HG03135 (cell line): ENCODE results near the gene HP.

Experiments
- ATAC-seq: cut with Tn5 transposase; IDR thresholded peaks from one replicate; pipeline ENCODE4 v1.9.1; 2021; ENCODE audit warnings: mild to moderate bottlenecking, moderate library complexity; ENCODE audit not compliant: unreplicated experiment

Gene HP

DNA sequence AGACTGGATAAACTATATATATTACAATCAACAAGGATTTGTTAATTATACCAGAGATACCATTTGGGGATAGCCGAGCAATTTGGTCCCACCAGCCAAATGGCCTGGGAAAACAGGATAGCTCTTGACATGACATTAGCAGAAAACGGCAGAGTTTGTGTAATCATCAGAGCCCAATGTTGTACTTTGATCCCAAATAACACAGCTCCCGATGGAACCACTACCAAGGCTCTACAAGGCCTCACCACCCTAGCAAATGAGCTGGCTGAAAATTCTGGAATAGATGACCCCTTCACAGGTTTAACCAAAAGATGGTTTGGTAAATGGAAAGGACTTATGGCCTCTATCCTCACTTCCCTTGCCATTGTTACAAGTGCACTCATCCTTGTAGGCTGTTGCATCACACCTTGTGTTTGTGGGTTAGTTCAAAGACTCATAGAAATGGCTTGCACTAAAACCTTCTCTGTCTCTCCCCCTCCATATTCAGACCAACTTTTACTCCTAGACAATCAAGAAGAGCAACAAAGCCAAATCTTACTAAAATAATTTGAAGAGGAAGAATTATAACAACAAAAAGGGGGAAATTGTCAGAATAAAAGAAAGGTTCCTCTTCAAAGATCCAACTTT is 29.6 kb downstream of the HP start:
- no peak for ATAC-seq

DNA sequence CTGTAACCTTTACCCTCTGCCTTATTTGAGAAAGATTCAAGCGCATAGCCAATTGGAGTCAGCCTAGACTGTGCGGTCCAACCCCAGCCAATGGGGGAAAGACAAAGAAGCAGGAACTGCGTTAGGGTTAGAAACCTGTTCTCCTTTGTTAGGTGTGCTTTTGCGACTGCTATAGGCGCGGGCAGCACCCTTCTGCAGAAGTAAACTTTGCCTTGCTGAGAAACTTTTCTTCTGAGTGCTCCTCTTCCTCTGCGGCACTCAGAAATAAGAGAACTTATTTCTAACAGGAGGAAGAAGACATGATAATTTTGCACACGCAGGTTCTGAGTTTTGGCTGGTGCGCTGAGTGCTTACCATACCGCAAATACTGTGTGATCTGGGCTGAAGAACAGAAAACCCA is 30.1 kb downstream of the HP start:
- no peak for ATAC-seq

DNA sequence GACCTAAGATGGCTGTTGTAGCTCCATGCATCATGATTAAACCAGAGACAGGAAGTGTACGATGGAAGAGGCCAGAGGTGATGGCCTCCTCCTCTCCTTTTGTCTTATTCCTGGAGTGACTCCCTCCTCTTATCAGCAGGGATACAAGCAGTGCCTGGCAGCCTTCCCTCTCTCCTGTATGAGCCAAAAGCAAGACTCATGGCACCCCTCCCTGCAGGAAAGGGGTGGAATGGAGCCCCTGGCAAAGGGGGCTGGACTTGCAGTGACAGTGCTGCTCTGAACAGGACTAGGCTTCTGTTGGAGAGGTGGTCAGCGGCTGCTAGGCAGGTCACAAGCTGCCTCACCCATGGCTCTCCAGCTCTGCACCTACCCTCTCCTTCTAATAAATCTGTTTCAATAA is 30.7 kb downstream of the HP start:
- ATAC-seq = no peak

DNA sequence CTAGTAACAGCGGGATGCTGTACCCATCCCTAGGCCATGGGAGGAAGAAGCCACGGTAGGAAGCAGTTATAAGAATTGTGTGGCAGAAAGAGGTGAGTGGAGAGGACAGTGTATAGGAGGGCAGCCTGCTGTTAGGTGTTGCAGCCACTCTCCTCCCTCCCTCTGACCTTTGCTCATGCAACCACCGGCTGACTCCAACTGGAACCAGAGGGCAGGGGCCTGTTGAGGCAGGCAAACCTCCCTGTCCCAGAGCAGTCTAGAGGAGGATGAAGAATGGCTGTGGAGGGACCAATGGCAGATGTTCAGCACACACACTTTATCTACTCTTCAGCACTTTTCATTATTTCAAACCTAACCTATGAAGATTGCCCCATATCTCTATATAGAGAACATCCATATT is 36.9 kb downstream of the HP start:
- no peak for ATAC-seq

DNA sequence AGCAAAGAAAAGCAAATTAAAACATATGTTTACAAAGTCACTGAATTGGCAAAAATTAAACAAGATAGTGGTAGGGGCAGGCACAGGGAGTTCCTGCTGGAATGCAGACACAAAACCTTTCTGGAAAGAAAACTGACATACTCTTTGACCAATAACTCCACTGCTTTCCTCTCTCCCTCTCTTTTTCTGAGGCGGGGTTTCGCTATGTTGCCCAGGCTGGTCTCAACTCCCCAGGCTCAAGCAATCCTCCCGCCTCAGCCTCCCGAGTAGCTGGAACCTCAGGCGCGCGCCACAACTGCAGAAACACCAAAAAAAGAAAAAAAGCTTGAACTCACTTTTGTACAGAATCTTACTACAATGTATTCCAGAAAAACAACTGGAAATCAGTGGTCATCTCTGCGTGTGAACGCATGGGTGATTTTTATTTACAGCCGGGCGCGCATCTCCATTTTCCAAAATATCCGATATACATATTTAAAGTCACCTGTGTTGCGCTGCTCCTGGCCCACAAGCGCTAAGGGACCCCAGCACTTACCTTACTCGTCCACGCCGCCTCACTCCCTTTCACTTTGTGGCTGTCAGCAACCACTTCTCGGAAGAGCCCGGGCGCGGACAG is 38.6 kb downstream of the HP start:
- no peak for ATAC-seq

DNA sequence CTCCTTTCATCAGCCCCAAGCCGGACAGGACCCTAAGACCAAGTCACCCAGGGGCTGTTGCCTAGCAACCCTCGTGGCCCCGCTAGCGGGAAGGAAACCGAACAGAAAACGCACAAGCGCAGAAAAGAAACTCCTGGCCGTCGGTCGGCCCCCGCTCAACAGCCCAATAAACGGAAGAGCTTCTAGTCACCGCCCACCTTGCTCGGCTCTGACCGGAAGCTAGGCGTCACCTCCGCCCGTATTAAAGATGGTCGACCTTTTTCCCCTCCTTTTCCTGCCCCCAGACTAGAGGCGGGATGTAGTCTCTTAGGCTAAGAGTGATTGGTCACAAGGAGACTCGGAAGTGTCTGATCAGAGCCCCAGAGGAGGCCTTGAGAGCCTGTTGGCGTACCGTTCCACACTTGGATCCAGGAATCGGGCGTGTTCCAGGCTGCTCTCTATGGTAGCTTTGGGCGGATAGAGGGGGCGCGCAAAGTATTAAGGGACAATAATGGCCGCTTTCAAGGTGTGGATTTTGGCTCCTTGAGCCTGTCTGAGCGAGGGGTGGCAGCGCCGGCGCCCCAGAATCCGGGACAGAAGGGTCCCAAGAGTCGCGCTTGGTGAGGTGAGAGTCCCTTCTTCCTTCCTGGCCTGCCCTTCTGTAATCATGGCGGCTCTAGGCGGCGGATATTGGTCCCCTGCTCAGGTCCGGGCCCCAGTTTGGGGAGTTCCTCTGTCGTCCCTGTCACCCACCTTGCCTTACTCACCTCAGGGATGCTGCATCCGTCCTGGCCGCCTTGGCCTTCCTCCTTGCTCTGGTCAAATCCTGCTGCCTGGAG is 39.4 kb downstream of the HP start, which contains the start of the genes DHX38 and TXNL4B:
Gene DHX38, plus strand, starts transcription at position 400 of the 818 bp plus-strand sequence. CDS start 2,311 bp downstream, outside the sequence.
Gene TXNL4B, minus strand, starts transcription at position 173 of the 818 bp plus-strand sequence. CDS start 2,871 bp downstream, outside the sequence.
- peak; percentile 98 for ATAC-seq

DNA sequence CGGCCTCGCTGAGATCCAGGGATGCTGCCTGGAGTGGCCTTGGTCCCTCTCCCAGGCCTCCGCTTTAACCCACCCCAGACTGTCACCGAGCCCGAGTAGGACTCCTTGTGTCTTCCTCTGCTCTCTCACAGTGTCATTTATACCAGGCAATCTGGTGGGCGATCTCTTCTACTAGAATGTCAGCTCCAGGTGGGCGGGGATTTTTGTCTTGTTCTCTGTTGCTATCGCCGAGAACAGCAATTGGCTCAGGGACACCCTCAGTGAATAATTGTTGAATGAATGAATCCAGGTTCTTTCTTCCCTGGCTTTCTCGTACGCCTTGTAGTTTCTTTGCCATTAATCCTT is 39.9 kb downstream of the HP start:
- no peak for ATAC-seq

DNA sequence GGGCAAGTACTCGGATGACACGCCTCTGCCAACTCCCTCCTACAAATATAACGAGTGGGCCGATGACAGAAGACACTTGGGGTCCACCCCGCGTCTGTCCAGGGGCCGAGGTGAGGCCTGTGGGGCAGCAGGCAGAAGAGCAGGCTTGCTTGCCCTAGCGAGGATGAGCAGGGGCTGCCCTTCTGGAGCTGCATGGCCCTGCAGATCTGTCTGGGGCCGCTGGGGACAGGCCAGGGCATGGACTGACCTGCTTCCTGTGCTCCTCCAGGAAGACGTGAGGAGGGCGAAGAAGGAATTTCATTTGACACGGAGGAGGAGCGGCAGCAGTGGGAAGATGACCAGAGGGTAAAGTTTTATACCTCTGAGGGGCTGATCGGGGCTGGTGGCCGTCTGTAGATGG is 44.6 kb downstream of the HP start:
- ATAC-seq = no peak

DNA sequence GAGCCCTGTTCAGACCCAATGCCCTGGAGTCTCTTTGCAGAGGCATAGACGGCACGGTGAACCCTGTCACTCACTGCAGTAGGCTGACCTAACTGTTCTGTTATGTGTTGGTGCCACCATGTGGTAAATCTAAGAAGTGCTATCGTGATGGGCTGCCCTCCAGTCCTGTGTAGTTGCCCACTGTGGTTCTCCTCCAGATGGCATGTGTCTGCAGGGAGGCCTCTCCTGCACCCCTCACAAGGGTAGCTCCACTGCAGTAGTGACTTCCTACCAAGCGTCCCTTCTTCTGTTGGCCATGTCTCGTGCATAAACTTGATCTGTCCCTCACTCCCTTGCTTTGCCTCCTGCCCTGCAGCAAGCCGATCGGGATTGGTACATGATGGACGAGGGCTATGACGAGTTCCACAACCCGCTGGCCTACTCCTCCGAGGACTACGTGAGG is 45.1 kb downstream of the HP start:
- ATAC-seq = peak; percentile 79

DNA sequence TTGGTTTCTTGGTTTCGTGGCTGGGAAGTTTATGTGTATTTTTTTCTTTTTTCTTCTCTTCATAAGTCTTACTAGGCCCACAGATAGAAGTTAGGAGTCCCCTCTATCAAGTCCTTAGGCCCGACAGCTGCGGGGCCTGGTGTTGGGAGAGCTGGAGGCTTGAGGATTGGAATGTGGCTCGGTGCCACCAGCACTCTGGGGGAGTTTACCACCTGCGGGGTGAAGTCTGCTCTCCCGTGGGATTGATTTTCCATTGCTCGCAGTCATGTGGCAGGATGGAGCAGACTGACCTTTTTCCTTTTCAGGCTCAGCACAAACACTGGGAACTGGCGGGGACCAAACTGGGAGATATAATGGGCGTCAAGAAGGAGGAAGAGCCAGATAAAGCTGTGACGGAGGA is 46.9 kb downstream of the HP start:
- ATAC-seq = no peak

DNA sequence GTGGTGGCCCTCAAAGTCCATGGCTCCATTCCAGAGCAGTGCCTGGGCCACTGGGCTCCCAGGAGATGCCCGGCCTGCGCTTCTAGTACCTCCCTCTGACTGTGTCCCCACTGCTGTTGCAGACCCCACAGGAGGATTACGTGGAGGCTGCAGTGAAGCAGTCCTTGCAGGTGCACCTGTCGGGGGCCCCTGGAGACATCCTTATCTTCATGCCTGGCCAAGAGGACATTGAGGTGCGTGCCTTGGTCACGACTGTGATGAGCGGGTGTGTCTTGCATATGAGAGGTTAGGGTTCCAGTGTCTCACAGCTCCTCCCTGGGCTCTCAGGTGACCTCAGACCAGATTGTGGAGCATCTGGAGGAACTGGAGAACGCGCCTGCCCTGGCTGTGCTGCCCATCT is 50.6 kb downstream of the HP start:
- ATAC-seq = no peak

DNA sequence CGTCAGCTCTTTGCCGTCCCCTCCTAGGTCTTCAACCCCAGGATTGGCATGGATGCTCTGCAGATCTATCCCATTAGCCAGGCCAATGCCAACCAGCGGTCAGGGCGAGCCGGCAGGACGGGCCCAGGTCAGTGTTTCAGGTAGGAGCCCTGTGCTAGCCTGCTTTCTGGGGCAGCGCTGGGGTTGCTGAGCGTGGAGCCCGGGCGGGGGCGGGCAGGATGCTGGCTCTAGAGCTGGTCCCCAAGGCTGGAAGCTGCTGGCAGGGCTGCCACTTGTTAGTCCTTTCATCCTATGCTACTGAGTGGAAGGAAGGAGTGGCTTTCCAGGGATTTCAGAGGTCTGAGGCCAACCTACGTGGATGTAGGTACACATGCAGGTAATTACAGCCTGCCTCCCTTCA is 51.7 kb downstream of the HP start:
- no peak for ATAC-seq

DNA sequence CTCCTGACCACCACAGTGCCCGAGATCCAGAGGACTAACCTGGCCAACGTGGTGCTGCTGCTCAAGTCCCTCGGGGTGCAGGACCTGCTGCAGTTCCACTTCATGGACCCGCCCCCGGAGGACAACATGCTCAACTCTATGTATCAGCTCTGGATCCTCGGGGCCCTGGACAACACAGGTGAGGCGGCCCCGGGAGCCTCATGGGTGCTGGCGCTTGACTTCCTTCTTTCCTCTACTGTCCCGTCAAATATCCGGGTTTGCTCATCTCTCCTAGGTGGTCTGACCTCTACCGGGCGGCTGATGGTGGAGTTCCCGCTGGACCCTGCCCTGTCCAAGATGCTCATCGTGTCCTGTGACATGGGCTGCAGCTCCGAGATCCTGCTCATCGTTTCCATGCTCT is 53.1 kb downstream of the HP start:
- ATAC-seq = no peak

DNA sequence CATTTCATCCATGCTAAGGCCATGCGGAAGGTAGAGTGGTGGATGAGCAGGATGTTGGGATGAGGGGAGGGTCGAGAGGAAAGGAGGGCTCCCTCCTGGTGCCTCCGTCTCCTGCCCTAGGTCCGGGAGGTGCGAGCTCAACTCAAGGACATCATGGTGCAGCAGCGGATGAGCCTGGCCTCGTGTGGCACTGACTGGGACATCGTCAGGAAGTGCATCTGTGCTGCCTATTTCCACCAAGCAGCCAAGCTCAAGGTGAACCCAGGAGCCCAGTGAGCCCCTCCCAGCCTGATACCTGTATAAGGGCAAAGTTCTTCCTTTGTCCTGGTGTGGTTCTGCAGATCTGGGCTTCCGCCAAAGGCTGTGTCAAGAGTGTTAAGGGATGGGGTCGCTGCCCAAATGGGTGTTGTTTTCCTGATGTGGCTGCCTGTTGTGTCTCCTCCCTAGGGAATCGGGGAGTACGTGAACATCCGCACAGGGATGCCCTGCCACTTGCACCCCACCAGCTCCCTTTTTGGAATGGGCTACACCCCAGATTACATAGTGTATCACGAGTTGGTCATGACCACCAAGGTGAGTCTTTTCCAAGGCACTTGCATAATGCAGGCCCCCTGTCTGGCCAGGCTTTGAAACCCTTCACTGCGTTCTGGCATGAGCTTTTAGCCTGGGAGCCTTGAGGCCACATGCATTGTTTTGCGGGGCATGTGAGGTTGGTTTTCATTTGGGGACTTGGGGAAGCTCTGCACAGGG is 54.2 kb downstream of the HP start:
- no peak for ATAC-seq

DNA sequence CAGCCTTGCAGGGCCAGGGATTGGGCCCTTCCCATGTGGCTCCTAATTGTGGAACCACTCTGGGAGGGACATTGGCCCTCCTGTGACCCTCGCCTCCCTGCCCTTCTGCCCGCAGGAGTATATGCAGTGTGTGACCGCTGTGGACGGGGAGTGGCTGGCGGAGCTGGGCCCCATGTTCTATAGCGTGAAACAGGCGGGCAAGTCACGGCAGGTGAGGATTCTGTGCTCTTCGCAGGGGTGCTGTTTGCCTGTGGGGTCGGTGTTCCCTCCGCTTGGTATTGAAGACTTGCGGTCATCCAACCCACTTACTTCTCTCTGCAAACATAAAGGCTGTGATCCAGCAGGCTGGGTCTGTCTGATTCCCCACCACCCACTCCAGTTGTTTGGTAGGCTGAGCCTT is 55.0 kb downstream of the HP start:
- ATAC-seq = no peak

DNA sequence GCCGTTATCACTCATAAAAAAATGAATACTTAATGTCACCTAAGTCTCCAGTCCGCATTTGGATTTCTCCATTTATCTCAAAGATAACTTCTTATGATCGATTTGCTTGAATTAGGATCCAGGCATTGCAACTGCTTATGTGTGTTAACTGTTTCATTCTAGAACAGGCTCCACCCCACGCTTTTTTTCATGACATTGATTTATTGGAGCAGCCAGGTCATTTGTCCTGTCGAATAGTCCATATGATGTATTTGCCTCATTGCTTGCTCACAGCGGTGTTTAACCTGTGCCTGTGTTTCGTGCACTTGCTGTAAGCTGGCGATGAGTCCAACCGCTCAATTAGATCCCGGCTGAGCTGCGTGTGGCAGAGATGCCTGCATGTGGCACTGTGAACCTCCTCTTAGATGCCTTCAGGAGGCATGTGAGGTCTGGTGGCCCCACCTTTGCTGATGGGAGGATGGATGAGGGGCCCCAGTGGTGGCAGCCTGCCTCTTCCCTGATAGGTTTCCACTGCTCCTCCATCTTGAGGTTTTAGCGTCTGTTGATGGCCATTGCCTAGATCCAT is 55.7 kb downstream of the HP start:
- no peak for ATAC-seq
